BE2C (cell line): ENCODE results near the gene HOXD4.
A peak's percentile ranks its signal among the peaks of the same experiment; 100 is the strongest.

ENCODE experiments used
- DNase-seq: peaks from one replicate; pipeline ENCODE4 v3.0.0-alpha.2; 2020
- H3K27me3 ChIP-seq: fragments of 250-450 bp; sonication (Bioruptor Pico); 2 replicates; pipeline ENCODE4 v1.5.1; 2020; ENCODE audit warnings: mild to moderate bottlenecking
- H3K36me3 ChIP-seq: fragments of 250-450 bp; sonication (Bioruptor Pico); 2 replicates; pipeline ENCODE4 v1.5.1; 2020; ENCODE audit warnings: mild to moderate bottlenecking
- H3K4me1 ChIP-seq: fragments of 250-450 bp; sonication (Bioruptor Pico); 2 replicates; pipeline ENCODE4 v1.5.1; 2020
- H3K4me3 ChIP-seq: 2 replicates; pipeline ENCODE4 v1.5.1; 2011; ENCODE audit warnings: low read depth, low read length
- H3K9me3 ChIP-seq: fragments of 250-450 bp; sonication (Bioruptor Pico); 2 replicates; pipeline ENCODE4 v1.5.1; 2020
- CTCF ChIP-seq: IDR thresholded peaks from 2 replicates; pipeline ENCODE4 v1.5.1; 2012; ENCODE audit warnings: mild to moderate bottlenecking, low read depth, low read length

Gene HOXD4

GRCh38 chr2:176171351-176172006 is 20.1 kb downstream of the HOXD4 start:
- peaks cover 11% of the 10 kb centered on the region for H3K4me1 ChIP-seq
- peaks cover 5% of the 10 kb centered on the region for H3K36me3 ChIP-seq
- DNase-seq, result no peak
- no peak for TF ChIP-seq CTCF
- no peaks in the 10 kb centered on the region for H3K9me3 ChIP-seq
- H3K27me3 ChIP-seq, result no peaks in the 10 kb centered on the region
- no peak overlapping the region for H3K4me3 ChIP-seq

- H3K27me3 ChIP-seq, result no peaks in the 10 kb centered on the region
- H3K36me3 ChIP-seq, result peaks cover 5% of the 10 kb centered on the region
- no peak for TF ChIP-seq CTCF
- H3K4me3 ChIP-seq, result no peak overlapping the region
- H3K4me1 ChIP-seq, result peaks cover 11% of the 10 kb centered on the region
- no peak for DNase-seq
- no peaks in the 10 kb centered on the region for H3K9me3 ChIP-seq
Observed at GRCh38 chr2:176172007-176172894, 20.9 kb downstream of the HOXD4 start.

GRCh38 chr2:176172895-176173566 is 21.7 kb downstream of the HOXD4 start:
- TF ChIP-seq CTCF, result no peak
- peaks cover 5% of the 10 kb centered on the region for H3K36me3 ChIP-seq
- H3K27me3 ChIP-seq, result no peaks in the 10 kb centered on the region
- no peak overlapping the region for H3K4me3 ChIP-seq
- no peaks in the 10 kb centered on the region for H3K9me3 ChIP-seq
- H3K4me1 ChIP-seq, result peaks cover 11% of the 10 kb centered on the region
- DNase-seq, result no peak

- H3K36me3 ChIP-seq, result peaks cover 5% of the 10 kb centered on the region
- H3K4me3 ChIP-seq, result peak overlapping the region; percentile 57
- H3K27me3 ChIP-seq, result no peaks in the 10 kb centered on the region
- TF ChIP-seq CTCF, result no peak
- no peaks in the 10 kb centered on the region for H3K9me3 ChIP-seq
- DNase-seq, result no peak
- H3K4me1 ChIP-seq, result peaks cover 11% of the 10 kb centered on the region
Observed at GRCh38 chr2:176173567-176174381, 22.4 kb downstream of the HOXD4 start.

GRCh38 chr2:176174382-176174823 is 23.1 kb downstream of the HOXD4 start:
- peaks cover 5% of the 10 kb centered on the region for H3K36me3 ChIP-seq
- peak; percentile 18; the same call in 1 of the 2 replicates for TF ChIP-seq CTCF
- peaks cover 11% of the 10 kb centered on the region for H3K4me1 ChIP-seq
- no peaks in the 10 kb centered on the region for H3K27me3 ChIP-seq
- H3K4me3 ChIP-seq, result peak overlapping the region; percentile 57
- no peak for DNase-seq
- H3K9me3 ChIP-seq, result no peaks in the 10 kb centered on the region
